ENCODE data around the gene DHRS2. TPM values are rescaled to one million over a fixed set of nuclear protein-coding genes. Genes with fewer than 3 reads are reported as not detected.

The DHRS2 gene
- total RNA-seq, 1 donor from 2014 or later, result not detected

DNA sequence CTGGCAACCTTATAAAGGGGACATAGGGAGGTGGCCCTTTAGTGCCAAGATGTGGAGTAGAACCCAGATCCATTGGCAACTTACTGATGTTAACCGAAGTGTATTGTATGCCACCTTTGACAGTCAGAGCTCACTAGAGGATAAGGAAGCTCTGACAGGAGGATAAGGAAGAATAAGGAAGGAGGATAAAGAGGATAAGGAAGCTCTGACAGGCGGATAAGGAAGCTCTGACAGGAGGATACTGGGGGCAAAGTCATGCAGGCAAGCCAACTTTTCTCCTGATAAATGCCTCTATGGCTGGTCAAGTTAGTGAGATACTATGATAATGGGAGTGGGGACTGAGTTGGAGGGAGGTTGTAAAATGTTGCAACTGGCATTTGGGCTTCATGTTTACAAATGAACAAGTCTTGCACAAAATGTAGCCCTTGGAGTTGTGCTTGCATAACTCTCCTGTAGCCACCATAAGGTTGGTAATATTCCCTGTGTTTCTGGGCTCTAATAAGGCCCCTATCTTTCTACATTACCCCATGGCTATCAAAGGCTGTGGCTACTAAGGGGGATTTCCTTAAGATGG, 17.7 kb upstream of the DHRS2 start:
- TF ChIP-seq CTCF (IDR thresholded peaks at IDR 0.05), result no peak
- Mint-ChIP-seq H3K4me3 (ENCODE audit: unreplicated experiment) (no peak overlapping the region), H3K27me3 (ENCODE audit: low read depth) (peaks cover 45% of the 10 kb centered on the region), H3K27ac (ENCODE audit: unreplicated experiment) (no peak overlapping the region), H3K9me3 (ENCODE audit: low read depth) (no peaks in the 10 kb centered on the region), H3K4me1 (ENCODE audit: low read depth) (no peaks in the 10 kb centered on the region), H3K36me3 (ENCODE audit: low read depth) (no peaks in the 10 kb centered on the region)
- no peak for DNase-seq (ENCODE audit: low spot score)

DNA sequence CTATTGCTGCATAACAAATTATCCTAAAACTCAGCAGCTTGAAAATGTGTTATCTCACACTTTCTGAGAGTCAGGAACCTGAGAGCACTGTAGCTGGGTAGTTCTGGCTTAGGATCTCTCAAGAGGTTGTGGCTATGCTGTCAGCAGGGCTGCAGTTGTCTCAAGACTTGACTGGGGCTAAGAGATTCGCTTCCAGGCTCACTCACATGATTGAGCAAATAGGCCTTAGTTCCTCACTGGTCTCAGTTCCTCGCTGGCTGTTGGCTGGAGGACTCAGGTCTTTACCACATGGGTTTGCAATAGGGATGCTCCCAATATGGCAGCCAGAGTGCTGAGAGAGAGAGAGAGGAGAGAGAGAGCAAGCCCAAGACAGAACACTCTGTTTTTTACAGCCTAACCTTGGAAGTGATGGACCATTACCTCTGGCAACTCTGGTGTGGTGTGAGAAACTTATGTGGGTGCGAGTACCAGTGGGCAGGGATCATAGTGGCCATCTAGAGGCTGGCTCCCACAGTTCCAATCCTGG, 15.9 kb upstream of the DHRS2 start:
- peaks cover 33% of the 10 kb centered on the region for H3K27me3 Mint-ChIP-seq (ENCODE audit: low read depth)
- no peak for DNase-seq (ENCODE audit: low spot score)
- no peak overlapping the region for H3K27ac Mint-ChIP-seq (ENCODE audit: unreplicated experiment)
- H3K4me1 Mint-ChIP-seq (ENCODE audit: low read depth), result no peaks in the 10 kb centered on the region
- H3K9me3 Mint-ChIP-seq (ENCODE audit: low read depth), result peaks cover 10% of the 10 kb centered on the region
- TF ChIP-seq CTCF (IDR thresholded peaks at IDR 0.05), result no peak
- H3K4me3 Mint-ChIP-seq (ENCODE audit: unreplicated experiment), result no peak overlapping the region
- H3K36me3 Mint-ChIP-seq (ENCODE audit: low read depth), result no peaks in the 10 kb centered on the region

- Mint-ChIP-seq H3K9me3 (ENCODE audit: low read depth) (peaks cover 13% of the 10 kb centered on the region), H3K27ac (ENCODE audit: unreplicated experiment) (no peak overlapping the region), H3K27me3 (ENCODE audit: low read depth) (peaks cover 28% of the 10 kb centered on the region), H3K36me3 (ENCODE audit: low read depth) (no peaks in the 10 kb centered on the region), H3K4me3 (ENCODE audit: unreplicated experiment) (no peak overlapping the region), H3K4me1 (ENCODE audit: low read depth) (no peaks in the 10 kb centered on the region)
- no peak for TF ChIP-seq CTCF (IDR thresholded peaks at IDR 0.05)
- DNase-seq (ENCODE audit: low spot score), result no peak
These were observed 14.8 kb upstream of the DHRS2 start for GRCh38 chr14:23621204-23621931.

DNA sequence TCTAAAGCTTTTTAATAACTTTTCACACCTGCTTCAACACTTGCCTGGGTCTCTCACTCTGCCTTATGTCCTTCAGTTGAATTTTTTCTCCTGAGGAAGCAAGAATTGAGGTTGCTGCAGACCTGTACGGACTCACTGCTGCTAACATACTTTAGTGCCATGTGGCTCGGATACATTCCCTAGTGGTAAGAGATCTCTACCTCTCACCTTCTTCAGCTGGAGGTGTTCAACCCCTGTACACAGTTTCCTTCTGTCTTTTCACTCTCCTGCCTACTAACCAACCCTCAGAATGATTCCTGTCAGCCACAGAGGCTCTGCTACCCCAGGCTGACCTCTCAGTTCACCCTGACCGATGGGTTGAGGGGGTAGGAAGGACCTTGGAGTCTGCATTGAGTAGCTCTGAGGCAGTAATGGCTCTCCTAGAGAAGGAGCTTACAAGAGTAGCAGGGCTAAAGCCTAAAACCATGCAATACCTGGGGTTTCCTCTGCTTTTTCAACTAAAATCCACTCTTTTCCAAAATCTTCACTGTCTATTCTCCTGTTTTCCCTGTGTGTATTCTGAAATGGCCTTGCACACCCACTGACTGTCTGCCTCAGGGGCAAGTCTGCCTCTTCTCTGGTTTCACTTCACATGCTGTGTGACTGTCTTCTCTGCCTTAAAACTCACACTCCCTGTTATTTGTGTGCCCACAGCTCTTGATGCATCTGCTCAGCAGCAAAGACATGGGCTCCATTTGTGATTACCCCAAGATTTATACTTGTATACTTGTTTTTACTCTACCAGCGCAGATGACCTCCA, 14.0 kb upstream of the DHRS2 start:
- DNase-seq (ENCODE audit: low spot score), result no peak
- peaks cover 28% of the 10 kb centered on the region for H3K27me3 Mint-ChIP-seq (ENCODE audit: low read depth)
- no peak for TF ChIP-seq CTCF (IDR thresholded peaks at IDR 0.05)
- H3K27ac Mint-ChIP-seq (ENCODE audit: unreplicated experiment), result no peak overlapping the region
- no peaks in the 10 kb centered on the region for H3K4me1 Mint-ChIP-seq (ENCODE audit: low read depth)
- peaks cover 13% of the 10 kb centered on the region for H3K9me3 Mint-ChIP-seq (ENCODE audit: low read depth)
- no peaks in the 10 kb centered on the region for H3K36me3 Mint-ChIP-seq (ENCODE audit: low read depth)
- no peak overlapping the region for H3K4me3 Mint-ChIP-seq (ENCODE audit: unreplicated experiment)

GRCh38 chr14:23622990-23623389, 13.2 kb upstream of the DHRS2 start:
- Mint-ChIP-seq H3K4me3 (ENCODE audit: unreplicated experiment) (no peak overlapping the region), H3K9me3 (ENCODE audit: low read depth) (peaks cover 13% of the 10 kb centered on the region), H3K27ac (ENCODE audit: unreplicated experiment) (no peak overlapping the region), H3K4me1 (ENCODE audit: low read depth) (no peaks in the 10 kb centered on the region), H3K27me3 (ENCODE audit: low read depth) (peaks cover 28% of the 10 kb centered on the region), H3K36me3 (ENCODE audit: low read depth) (no peaks in the 10 kb centered on the region)
- TF ChIP-seq CTCF (IDR thresholded peaks at IDR 0.05), result no peak
- DNase-seq (ENCODE audit: low spot score), result no peak
